Measurements from ENCODE around the gene DUSP15. TPM values are rescaled to one million over a fixed set of nuclear protein-coding genes. Genes with fewer than 3 reads are reported as not detected.
"Not testable (repeated sequence)": the region's sequence is repeated elsewhere in the genome, so short reads cannot be mapped to it uniquely, and the experiment has no call there.

Gene DUSP15
- total RNA-seq, 1 donor from 2014 or later = 0.80 TPM

DNA sequence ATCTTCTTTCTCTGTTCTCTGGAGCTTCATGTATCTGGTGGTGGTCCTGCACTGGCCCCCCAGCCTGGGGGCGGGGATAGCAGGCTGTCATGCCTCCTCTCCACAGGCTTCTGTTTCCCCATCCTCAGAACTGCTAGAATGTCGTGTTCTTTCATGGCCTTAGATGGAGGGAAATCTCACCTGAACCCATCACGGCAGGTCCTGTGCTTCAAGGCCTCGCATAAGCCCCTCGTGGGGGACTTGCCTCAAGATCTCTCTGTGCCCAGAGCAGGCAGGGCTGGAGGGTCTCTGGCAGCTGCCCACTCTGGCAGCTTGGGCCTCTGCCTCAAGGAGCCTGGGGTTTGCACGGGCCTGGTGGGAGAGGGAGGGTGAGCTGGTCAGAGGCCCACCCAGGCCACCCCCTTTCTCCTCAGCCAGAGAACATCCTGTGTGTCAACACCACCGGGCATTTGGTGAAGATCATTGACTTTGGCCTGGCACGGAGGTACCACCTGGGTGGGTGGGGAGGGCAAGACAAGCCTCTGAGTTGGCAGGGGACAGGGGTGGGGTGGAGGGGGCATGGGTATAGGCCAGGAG is 39.8 kb downstream of the DUSP15 start:
- no peaks in the 10 kb centered on the region for H3K9me3 ChIP-seq
- H3K27me3 ChIP-seq (ENCODE audit: low read depth) = peaks cover 4% of the 10 kb centered on the region
- H3K36me3 ChIP-seq = no peaks in the 10 kb centered on the region
- TF ChIP-seq, protein P1, sequence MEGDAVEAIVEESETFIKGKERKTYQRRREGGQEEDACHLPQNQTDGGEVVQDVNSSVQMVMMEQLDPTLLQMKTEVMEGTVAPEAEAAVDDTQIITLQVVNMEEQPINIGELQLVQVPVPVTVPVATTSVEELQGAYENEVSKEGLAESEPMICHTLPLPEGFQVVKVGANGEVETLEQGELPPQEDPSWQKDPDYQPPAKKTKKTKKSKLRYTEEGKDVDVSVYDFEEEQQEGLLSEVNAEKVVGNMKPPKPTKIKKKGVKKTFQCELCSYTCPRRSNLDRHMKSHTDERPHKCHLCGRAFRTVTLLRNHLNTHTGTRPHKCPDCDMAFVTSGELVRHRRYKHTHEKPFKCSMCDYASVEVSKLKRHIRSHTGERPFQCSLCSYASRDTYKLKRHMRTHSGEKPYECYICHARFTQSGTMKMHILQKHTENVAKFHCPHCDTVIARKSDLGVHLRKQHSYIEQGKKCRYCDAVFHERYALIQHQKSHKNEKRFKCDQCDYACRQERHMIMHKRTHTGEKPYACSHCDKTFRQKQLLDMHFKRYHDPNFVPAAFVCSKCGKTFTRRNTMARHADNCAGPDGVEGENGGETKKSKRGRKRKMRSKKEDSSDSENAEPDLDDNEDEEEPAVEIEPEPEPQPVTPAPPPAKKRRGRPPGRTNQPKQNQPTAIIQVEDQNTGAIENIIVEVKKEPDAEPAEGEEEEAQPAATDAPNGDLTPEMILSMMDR (IDR thresholded peaks at IDR 0.05) = no peak
- no peak overlapping the region for H3K4me3 ChIP-seq
- peaks cover 9% of the 10 kb centered on the region for H3K4me1 ChIP-seq
- DNase-seq = no peak
- no peak for ATAC-seq
- no peak overlapping the region for H3K27ac ChIP-seq
- intact Hi-C loops (cut with DNase I) = no loop called here

DNA sequence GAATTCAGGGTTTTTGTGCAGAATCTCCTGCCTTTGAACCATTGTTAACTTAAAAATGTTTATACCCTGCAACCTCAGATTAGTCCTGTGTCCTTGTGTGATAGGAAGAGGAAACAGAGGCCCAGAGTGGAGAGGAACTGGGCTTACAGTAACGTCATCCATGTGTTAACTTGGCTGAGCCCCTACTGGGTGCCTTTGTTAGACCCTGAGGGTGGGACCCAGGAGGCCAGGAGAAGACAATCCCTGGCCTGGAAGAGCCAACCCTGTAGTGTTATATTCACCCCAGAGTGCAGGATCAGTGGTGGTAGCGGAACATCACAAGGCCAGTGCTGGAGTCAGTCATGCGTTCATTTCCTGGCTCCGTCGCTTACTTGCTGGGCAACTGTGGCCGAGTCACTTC is 40.6 kb downstream of the DUSP15 start:
- TF ChIP-seq, protein P1 (IDR thresholded peaks at IDR 0.05) = no peak
- DNase-seq = no peak
- Histone ChIP-seq H3K4me3 (no peak overlapping the region), H3K36me3 (no peaks in the 10 kb centered on the region), H3K4me1 (peaks cover 5% of the 10 kb centered on the region), H3K27ac (no peak overlapping the region), H3K9me3 (no peaks in the 10 kb centered on the region), H3K27me3 (ENCODE audit: low read depth) (peaks cover 4% of the 10 kb centered on the region)
- no peak for ATAC-seq
- intact Hi-C loops (cut with DNase I) = no loop called here

GRCh38 chr20:31828016-31828415 is 42.3 kb downstream of the DUSP15 start:
- DNase-seq; H3K27ac ChIP-seq; H3K27me3 ChIP-seq (ENCODE audit: low read depth); H3K9me3 ChIP-seq; H3K4me3 ChIP-seq; intact Hi-C loops (cut with DNase I); H3K36me3 ChIP-seq; H3K4me1 ChIP-seq; ATAC-seq: not testable (repeated sequence)

GRCh38 chr20:31827059-31827458 is 43.3 kb downstream of the DUSP15 start:
- intact Hi-C loops (cut with DNase I) = no loop called here
- Histone ChIP-seq H3K4me3 (no peak overlapping the region), H3K4me1 (peaks cover 10% of the 10 kb centered on the region), H3K27ac (no peak overlapping the region), H3K36me3 (no peaks in the 10 kb centered on the region), H3K9me3 (no peaks in the 10 kb centered on the region), H3K27me3 (ENCODE audit: low read depth) (no peaks in the 10 kb centered on the region)
- TF ChIP-seq, protein P1 (IDR thresholded peaks at IDR 0.05) = no peak
- DNase-seq (no peak), ATAC-seq (no peak)

DNA sequence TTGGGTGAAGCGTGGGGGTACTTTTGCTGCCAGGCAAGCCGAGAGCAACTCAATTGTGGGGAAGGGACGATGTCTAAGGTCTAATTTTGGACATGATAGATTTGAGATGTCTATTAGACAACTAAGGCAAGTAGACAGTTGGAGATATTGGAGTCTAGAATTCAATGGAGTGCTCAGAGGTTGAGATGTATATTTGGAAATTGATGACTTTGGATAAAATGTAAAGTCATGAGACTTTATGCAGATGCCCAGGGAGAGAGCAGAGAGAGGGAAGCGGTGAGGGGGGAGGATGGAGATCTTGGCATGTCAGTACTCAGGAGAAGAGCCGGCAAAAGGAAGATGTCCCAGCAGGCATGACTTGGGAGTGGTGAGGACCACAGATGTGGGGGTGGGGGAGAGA is 44.3 kb downstream of the DUSP15 start:
- TF ChIP-seq, protein P1 (IDR thresholded peaks at IDR 0.05) = no peak
- Histone ChIP-seq H3K9me3 (no peaks in the 10 kb centered on the region), H3K27me3 (ENCODE audit: low read depth) (no peaks in the 10 kb centered on the region), H3K36me3 (no peaks in the 10 kb centered on the region), H3K4me3 (no peak overlapping the region), H3K4me1 (peaks cover 10% of the 10 kb centered on the region), H3K27ac (no peak overlapping the region)
- intact Hi-C loops (cut with DNase I) = no loop called here
- DNase-seq (no peak), ATAC-seq (no peak)

DNA sequence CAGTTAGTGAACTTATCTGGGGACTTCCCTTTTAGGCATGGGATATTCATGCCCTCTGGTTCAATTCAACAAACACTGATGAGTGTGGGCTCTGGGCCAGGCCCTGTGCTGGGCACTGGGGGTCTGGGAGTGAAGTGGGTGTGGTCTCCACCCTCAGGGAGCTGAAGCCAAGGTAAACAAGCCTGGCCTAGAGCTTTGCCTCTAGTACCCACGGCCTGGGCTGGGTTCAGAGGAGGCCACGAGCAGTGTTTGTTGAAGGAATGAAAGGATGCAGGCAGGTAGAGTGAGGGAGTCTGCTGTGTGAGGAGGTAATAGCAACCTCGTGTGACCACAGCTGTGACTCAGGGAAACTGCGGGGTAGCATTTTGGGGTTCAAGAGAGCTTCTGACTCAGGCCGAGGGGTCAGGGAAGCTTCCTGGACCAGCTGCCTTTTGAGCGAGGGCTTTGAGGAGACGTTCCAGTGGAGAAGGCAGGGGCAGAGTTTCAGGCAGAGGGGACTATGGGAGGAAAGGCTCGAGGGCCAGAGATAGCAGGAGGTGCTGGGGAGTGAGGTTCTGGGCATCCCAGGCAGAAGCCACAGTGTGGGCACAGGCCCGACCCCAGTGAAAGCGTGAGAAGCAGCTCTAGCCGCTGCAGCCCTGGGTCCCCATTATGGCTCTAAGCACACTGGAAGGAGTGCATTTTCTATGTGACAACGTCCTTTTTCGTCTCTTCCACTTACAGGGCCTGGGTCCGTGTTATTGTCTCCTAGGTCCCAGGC is 45.6 kb downstream of the DUSP15 start:
- Histone ChIP-seq H3K4me1 (peaks cover 10% of the 10 kb centered on the region), H3K9me3 (no peaks in the 10 kb centered on the region), H3K27me3 (ENCODE audit: low read depth) (no peaks in the 10 kb centered on the region), H3K36me3 (no peaks in the 10 kb centered on the region), H3K27ac (no peak overlapping the region), H3K4me3 (no peak overlapping the region)
- DNase-seq (no peak), ATAC-seq (no peak)
- intact Hi-C loops (cut with DNase I) = no loop called here
- TF ChIP-seq, protein P1 (IDR thresholded peaks at IDR 0.05) = no peak
